Thyroid gland (tissue), 4 donors: Measurements from ENCODE around the gene INMT. TPM values are rescaled to one million over a fixed set of nuclear protein-coding genes. Genes with fewer than 3 reads are reported as not detected.

Experiments
- DNase-seq, 2 donors: peaks; one replicate each; pipeline ENCODE4 v3.0.0-alpha.2; 2019
- H3K27ac ChIP-seq, 3 donors: fragments of 200-600 bp; sonication (generic); 1 replicate in 2 of 3; 2 replicates in 1 of 3; pipeline ENCODE4 v1.5.1; 2016 to 2019; ENCODE audit warnings: mild to moderate bottlenecking in 1 of 3, moderate library complexity in 1 of 3
- H3K27me3 ChIP-seq: fragments of 200-600 bp; sonication (generic); one replicate; pipeline ENCODE4 v1.5.1; 2019
- H3K36me3 ChIP-seq, 2 donors: fragments of 200-600 bp; sonication (generic); one replicate each; pipeline ENCODE4 v1.5.1; 2016 to 2019
- H3K4me1 ChIP-seq, 2 donors: fragments of 200-600 bp; sonication (generic); one replicate each; pipeline ENCODE4 v1.5.1; 2017 to 2019
- H3K4me3 ChIP-seq, 3 donors: fragments of 200-600 bp; sonication (generic); replicated peaks in 1 of 3; 1 replicate in 2 of 3; 2 replicates in 1 of 3; pipeline ENCODE4 v1.5.1; 2016; ENCODE audit warnings: mild to moderate bottlenecking in 1 of 3
- H3K9me3 ChIP-seq: fragments of 200-600 bp; sonication (generic); one replicate; pipeline ENCODE4 v1.5.1; 2017
- POLR2A ChIP-seq, 2 donors: fragments of 450-650 bp; IDR thresholded peaks; one replicate each; pipeline ENCODE4 v1.6.1; 2017; ENCODE audit warnings: antibody characterized with exemption in 2 of 2, mild to moderate bottlenecking in 2 of 2, moderate library complexity in 1 of 2
- WGBS, 2 donors: methylation state at CpG; one replicate each; pipeline ENCODE4 v1.1.5; 2017; 5-methylcytosine and 5-hydroxymethylcytosine counted together
- intact Hi-C: fragments of 100-400 bp; cut with DNase I; formaldehyde crosslinking; loops from one replicate; pipeline ENCODE4 v1.15.1; 2023
- total RNA-seq, 4 donors: library from RNA; depleted of rRNA; stranded (reverse); fragments of >200 nt; gene quantifications; one replicate each; pipeline ENCODE4 v1.2.3, GENCODE V29; 2016
- TF ChIP-seq, protein P1 (sequence below), 6 experiments: fragments of 200-600 bp in 3 of 6; fragments of 450-650 bp in 3 of 6; sonication (generic) in 3 of 6; IDR thresholded peaks; one replicate each; pipeline ENCODE4 v1.5.1; 2016 to 2019; ENCODE audit warnings: antibody characterized with exemption in 6 of 6, mild to moderate bottlenecking in 2 of 6, inconsistent platforms in 1 of 6, moderate library complexity in 1 of 6

INMT gene
- total RNA-seq, 4 donors from 2014 or later: 19.9 to 47.3 (median 30.1) TPM

DNA sequence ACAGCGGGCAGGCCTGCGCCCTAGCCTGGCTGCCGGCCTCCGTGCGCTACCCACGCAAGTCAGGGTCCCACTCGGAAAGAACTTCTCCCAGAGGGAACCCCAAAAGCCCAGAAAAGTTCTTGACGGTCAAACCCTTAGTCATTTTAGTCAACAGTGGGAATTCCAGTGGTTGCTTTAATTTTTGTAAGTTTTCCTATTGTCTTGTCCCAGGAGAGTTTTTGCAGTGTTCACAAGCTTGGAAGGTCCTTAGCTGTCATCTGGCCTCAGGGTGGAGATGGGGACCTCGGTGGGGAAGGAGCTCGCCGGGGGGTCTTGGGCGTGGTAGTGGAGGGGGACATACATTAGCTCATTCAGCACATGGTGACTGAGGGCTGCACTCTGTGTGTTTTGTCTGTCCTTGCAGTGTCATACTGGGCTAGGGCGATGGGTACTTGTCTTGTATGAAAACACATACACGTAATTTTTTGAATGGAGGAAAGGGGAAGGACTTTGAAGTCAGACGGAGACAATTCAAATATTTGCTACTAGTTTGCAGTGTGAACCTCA lies 20.0 kb downstream of the INMT start:
- no peak for DNase-seq
- peaks cover 12 to 22% of the 10 kb centered on the region in 2 donors for H3K4me1 ChIP-seq
- H3K27me3 ChIP-seq: no peaks in the 10 kb centered on the region
- H3K36me3 ChIP-seq: no peaks in the 10 kb centered on the region
- TF ChIP-seq, protein P1, sequence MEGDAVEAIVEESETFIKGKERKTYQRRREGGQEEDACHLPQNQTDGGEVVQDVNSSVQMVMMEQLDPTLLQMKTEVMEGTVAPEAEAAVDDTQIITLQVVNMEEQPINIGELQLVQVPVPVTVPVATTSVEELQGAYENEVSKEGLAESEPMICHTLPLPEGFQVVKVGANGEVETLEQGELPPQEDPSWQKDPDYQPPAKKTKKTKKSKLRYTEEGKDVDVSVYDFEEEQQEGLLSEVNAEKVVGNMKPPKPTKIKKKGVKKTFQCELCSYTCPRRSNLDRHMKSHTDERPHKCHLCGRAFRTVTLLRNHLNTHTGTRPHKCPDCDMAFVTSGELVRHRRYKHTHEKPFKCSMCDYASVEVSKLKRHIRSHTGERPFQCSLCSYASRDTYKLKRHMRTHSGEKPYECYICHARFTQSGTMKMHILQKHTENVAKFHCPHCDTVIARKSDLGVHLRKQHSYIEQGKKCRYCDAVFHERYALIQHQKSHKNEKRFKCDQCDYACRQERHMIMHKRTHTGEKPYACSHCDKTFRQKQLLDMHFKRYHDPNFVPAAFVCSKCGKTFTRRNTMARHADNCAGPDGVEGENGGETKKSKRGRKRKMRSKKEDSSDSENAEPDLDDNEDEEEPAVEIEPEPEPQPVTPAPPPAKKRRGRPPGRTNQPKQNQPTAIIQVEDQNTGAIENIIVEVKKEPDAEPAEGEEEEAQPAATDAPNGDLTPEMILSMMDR (IDR thresholded peaks at IDR 0.05): no peak
- TF ChIP-seq POLR2A (IDR thresholded peaks at IDR 0.05): no peak
- intact Hi-C loops: no loop called here
- H3K9me3 ChIP-seq: no peaks in the 10 kb centered on the region
- peak overlapping the region; percentile 62 to 83 (median 75) for H3K27ac ChIP-seq
- 3 to 5% methylated on average over 12 to 13 of the region's 15 CpGs for WGBS, 2 donors
- H3K4me3 ChIP-seq: peak overlapping the region; percentile 62 to 88 (median 81)

DNA sequence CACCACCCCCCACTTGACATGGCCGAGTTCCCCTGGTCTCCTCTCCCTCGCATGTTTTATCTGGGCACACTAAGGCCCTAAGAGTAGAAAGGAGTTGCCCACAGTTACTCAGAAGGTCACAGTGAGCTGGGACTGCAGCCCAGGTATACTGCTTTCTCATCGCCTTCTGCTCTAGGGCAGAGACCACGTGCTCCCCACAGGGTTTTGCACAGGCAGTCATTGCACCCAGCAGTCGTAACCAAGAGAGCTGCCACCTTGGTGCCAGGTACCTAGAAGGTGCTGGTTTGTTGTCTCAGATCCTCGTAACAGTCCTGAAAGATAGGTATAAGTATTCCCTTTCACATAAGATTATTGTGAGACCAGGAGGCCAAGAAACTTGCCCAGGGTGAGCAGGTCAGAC lies 21.0 kb downstream of the INMT start:
- TF ChIP-seq, protein P1 (IDR thresholded peaks at IDR 0.05): no peak
- no peak for TF ChIP-seq POLR2A (IDR thresholded peaks at IDR 0.05)
- 85 to 92% methylated on average over 6 of the region's 6 CpGs for WGBS, 2 donors
- H3K27me3 ChIP-seq: no peaks in the 10 kb centered on the region
- intact Hi-C loops: no loop called here
- peaks cover 12 to 22% of the 10 kb centered on the region in 2 donors for H3K4me1 ChIP-seq
- no peaks in the 10 kb centered on the region for H3K9me3 ChIP-seq
- no peaks in the 10 kb centered on the region for H3K36me3 ChIP-seq
- H3K4me3 ChIP-seq: no peak overlapping the region
- no peak overlapping the region for H3K27ac ChIP-seq
- no peak for DNase-seq

DNA sequence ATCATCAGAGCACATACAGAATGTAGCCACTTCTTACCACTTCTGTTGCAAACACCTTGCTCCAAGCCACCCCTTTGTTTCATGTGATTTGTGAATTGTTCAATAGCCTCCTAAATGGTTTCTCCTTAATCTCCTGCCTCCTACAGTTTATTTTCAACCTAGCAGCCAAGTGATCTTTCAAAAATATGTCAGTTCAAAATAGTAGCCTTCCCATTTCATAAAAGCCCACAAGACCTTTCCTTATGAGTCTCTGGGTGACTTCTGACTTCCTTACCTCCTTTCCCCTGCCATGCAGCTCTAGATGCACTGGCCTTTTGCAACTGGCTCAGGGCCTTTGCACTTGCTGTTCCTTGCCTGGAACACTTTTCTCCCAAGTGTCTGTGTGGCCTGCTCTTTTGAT lies 24.1 kb downstream of the INMT start:
- TF ChIP-seq, protein P1 (IDR thresholded peaks at IDR 0.05): no peak
- no peak for TF ChIP-seq POLR2A (IDR thresholded peaks at IDR 0.05)
- intact Hi-C loops: no loop called here
- Histone ChIP-seq H3K4me3 (no peak overlapping the region), H3K9me3 (no peaks in the 10 kb centered on the region), H3K4me1 (peaks cover 11 to 16% of the 10 kb centered on the region in 2 donors), H3K27me3 (no peaks in the 10 kb centered on the region), H3K27ac (no peak overlapping the region), H3K36me3 (peaks cover 0 to 4% of the 10 kb centered on the region in 2 donors)
- no peak for DNase-seq

DNA sequence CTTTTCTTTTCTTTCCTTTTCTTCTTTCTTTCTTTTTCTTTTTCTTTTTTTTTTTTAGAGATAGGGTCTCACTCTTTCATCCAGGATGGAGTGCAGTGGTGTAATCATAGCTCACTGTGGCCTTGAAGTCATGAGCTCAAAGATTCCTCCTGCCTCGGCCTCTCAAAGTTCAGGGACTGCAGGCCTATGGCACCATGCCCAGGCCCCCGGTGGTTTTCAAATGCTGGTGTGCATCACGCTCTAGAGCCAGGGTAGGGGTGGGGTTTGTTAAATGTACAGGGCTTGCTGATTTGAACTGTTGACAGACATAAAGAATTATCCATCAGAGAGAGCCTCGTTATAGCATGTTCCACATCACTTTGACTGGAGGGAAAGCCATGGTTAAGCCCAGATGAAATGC lies 25.0 kb downstream of the INMT start:
- H3K27me3 ChIP-seq: no peaks in the 10 kb centered on the region
- H3K9me3 ChIP-seq: no peaks in the 10 kb centered on the region
- DNase-seq: no peak
- no peak overlapping the region for H3K4me3 ChIP-seq
- peaks cover 12 to 15% of the 10 kb centered on the region in 2 donors for H3K4me1 ChIP-seq
- intact Hi-C loops: no loop called here
- no peak overlapping the region for H3K27ac ChIP-seq
- 78 to 90% methylated on average over 4 of the region's 4 CpGs for WGBS, 2 donors
- peaks cover 0 to 5% of the 10 kb centered on the region in 2 donors for H3K36me3 ChIP-seq
- no peak for TF ChIP-seq POLR2A (IDR thresholded peaks at IDR 0.05)
- TF ChIP-seq, protein P1 (IDR thresholded peaks at IDR 0.05): no peak

DNA sequence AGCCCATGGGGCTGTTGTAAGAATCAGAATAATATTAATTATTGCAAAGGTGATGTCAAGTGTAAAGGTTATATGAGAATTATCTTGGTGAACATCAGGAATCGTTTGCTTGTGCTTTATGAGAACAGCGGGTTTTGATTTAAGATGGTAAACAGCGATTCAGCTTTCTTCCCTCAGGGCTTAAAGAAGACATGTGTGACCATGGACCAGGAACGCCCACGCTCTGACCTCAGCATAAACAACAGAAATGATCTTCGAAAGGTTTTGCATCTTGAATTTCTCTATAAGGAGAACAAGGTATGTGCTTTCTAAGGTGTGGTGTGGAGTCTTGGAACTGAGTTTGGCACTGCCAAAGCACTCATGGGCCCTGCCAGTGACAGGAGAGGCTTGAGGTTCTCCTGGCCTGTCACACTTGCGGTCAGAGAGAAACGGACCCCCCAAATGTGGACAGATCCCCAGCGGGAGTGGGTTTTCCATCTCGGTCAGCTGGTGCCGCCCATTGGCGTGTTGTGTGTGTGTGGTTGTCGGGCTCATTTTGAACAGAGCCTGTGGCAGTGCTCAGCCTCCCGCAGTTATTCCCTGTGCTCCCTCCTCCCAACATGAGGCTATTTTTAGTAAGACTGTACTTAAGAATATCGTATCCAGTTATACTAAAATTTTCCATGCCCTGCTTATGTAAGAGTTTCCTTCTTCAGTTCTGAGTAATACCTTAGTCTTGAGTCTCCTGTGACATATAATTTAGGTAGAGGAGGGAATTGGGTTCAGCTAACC lies 26.5 kb downstream of the INMT start:
- DNase-seq: no peak
- 84% methylated on average over 15 of the region's 15 CpGs for WGBS, 2 donors
- intact Hi-C loops: no loop called here
- no peaks in the 10 kb centered on the region for H3K27me3 ChIP-seq
- H3K27ac ChIP-seq: no peak overlapping the region
- no peak for TF ChIP-seq POLR2A (IDR thresholded peaks at IDR 0.05)
- TF ChIP-seq, protein P1 (IDR thresholded peaks at IDR 0.05): no peak
- H3K36me3 ChIP-seq: peaks cover 0 to 11% of the 10 kb centered on the region in 2 donors
- H3K4me1 ChIP-seq: peaks cover 0 to 8% of the 10 kb centered on the region in 2 donors
- H3K9me3 ChIP-seq: no peaks in the 10 kb centered on the region
- no peak overlapping the region for H3K4me3 ChIP-seq
